Measurements from ENCODE around the gene PPARG. TPM values are rescaled to one million over a fixed set of nuclear protein-coding genes. Genes with fewer than 3 reads are reported as not detected.

PPARG gene
- polyA plus RNA-seq, 2 of the 4 experiments (the other 2 are of a cell fraction): 38.9 to 43.1 TPM

DNA sequence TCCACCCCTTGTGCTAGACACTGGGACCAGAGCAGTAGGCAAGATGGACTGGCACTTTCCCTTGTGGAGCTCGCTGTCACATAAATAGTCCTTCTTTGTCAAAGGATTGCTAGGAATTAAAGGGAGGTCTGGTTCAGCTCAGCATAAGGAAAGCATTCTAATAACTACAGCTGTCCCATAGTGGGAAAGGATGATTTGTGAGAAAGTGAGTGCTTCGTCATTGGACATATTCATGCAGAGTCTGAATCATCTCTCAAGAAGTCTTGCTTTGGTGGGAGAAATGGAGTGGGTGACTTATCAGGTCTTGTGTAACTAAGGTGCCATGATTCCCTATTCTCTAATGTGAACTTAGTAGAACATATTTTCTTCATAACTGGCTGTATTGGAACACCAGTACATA lies 14.7 kb downstream of the PPARG start (continued):
- no peak for TF ChIP-seq RCOR1 (IDR thresholded peaks at IDR 0.05; ENCODE audit: low read depth, low read length)
- no peak for TF ChIP-seq CHD2 (IDR thresholded peaks at IDR 0.05; ENCODE audit: low read length, partially characterized antibody)
- TF ChIP-seq CBX2 (IDR thresholded peaks at IDR 0.05; ENCODE audit: borderline replicate concordance, low read depth): no peak
- TF ChIP-seq MAFK (IDR thresholded peaks at IDR 0.05; ENCODE audit: partially characterized antibody): peak; percentile 65
- TF ChIP-seq, protein P1, sequence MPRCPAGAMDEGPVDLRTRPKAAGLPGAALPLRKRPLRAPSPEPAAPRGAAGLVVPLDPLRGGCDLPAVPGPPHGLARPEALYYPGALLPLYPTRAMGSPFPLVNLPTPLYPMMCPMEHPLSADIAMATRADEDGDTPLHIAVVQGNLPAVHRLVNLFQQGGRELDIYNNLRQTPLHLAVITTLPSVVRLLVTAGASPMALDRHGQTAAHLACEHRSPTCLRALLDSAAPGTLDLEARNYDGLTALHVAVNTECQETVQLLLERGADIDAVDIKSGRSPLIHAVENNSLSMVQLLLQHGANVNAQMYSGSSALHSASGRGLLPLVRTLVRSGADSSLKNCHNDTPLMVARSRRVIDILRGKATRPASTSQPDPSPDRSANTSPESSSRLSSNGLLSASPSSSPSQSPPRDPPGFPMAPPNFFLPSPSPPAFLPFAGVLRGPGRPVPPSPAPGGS (IDR thresholded peaks at IDR 0.05): no peak
- TF ChIP-seq RNF2 (IDR thresholded peaks at IDR 0.05; ENCODE audit: borderline replicate concordance, low read depth): no peak
- no peak for TF ChIP-seq SMC3 (IDR thresholded peaks at IDR 0.05)
- TF ChIP-seq, protein P2, sequence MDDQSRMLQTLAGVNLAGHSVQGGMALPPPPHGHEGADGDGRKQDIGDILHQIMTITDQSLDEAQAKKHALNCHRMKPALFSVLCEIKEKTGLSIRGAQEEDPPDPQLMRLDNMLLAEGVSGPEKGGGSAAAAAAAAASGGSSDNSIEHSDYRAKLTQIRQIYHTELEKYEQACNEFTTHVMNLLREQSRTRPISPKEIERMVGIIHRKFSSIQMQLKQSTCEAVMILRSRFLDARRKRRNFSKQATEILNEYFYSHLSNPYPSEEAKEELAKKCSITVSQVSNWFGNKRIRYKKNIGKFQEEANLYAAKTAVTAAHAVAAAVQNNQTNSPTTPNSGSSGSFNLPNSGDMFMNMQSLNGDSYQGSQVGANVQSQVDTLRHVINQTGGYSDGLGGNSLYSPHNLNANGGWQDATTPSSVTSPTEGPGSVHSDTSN (IDR thresholded peaks at IDR 0.05): no peak
- no peak for TF ChIP-seq ZC3H11A (IDR thresholded peaks at IDR 0.05)
- no peak for TF ChIP-seq EP300 (IDR thresholded peaks at IDR 0.05)
- no peak for TF ChIP-seq SREBF2 (IDR thresholded peaks at IDR 0.05)
- TF ChIP-seq HOXB13 (CRISPR knock-in tag; IDR thresholded peaks at IDR 0.05; ENCODE audit: low read depth): no peak

GRCh38 chr3:12303993-12304392 lies 15.1 kb downstream of the PPARG start:
- no peak for FAIRE-seq
- CTCF ChIA-PET: interaction anchor here (0.9 to 1.6 kb wide), 6 partner anchors 10 to 176 kb away, joined by 3 to 6 read pairs (median 3); partner anchors contain the start of gene PPARG
- peak in 1 of 2 experiments; percentile 1; a peak in 1 of 4 replicates for TF ChIP-seq CEBPB (IDR thresholded peaks at IDR 0.05)
- TF ChIP-seq ZFP36 (IDR thresholded peaks at IDR 0.05; ENCODE audit: borderline replicate concordance, partially characterized antibody): no peak
- TF ChIP-seq HOXB5 (CRISPR knock-in tag; IDR thresholded peaks at IDR 0.05): no peak
- TF ChIP-seq JUNB (IDR thresholded peaks at IDR 0.05): peak; percentile 39
- peak overlapping the region; percentile 59 for H3K4me2 ChIP-seq
- POLR2A ChIA-PET: interaction anchor here (0.9 kb wide), 1 partner anchor 16 kb away, joined by 3 read pairs; the partner anchor contains the start of gene PPARG
- peak overlapping the region; percentile 87 to 92 for H3K27ac ChIP-seq
- DNase-seq (ENCODE audit: low read depth in 1 of 2, low spot score in 1 of 2): peak; percentile 17 to 55
- peaks cover 98% of the 10 kb centered on the region for H3K4me1 ChIP-seq
- ATAC-seq: 0 out of 6 replicates have a peak, but pooled peaks of 1 of the 2 experiments have one; percentile 26
- H3K4me3 ChIP-seq: no peak overlapping the region
- no peaks in the 10 kb centered on the region for H3K9me3 ChIP-seq
- 64% methylated on average over 6 of the region's 6 CpGs for WGBS (ENCODE audit: missing lambda C conversion rate)

DNA sequence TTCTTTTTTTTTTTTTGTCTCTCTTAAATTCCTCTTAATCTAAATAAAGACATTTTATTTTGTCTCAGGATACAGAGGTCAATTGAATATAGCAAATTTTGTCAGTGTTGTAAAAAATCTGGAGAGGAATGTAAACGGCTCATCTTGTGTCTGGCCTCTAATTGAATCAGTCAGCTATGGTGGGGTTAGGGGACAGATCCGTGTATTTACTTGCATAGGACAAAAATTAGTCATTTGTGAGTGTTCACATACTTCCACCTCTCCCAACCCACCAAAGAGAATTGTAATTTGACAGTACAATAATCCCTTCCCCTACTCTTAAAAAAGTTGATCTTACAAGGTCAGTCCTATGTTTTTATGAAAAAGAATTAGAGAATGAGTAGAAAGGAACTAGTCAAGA lies 18.3 kb downstream of the PPARG start:
- ChIA-PET POLR2A (interaction anchor here (0.6 kb wide), 1 partner anchor 149 kb away, joined by 5 read pairs; no protein-coding TSS in a partner anchor), CTCF (interaction anchor here (1.7 kb wide), 1 partner anchor 173 kb away, joined by 9 read pairs; no protein-coding TSS in a partner anchor)
- Histone ChIP-seq H3K27ac (peak overlapping the region; percentile 86 to 92), H3K4me1 (peaks cover 96% of the 10 kb centered on the region), H3K4me3 (no peak overlapping the region; the same call in 2 of the 3 replicates), H3K4me2 (peak overlapping the region; percentile 80), H3K9me3 (no peaks in the 10 kb centered on the region)
- no peak for FAIRE-seq
- TF ChIP-seq CHD2 (IDR thresholded peaks at IDR 0.05; ENCODE audit: low read length, partially characterized antibody) (no peak), RAD21 (conservative IDR thresholded peaks at IDR 0.05 in 1 of 2, IDR thresholded peaks at IDR 0.05 in 1 of 2) (no peak), JUNB (IDR thresholded peaks at IDR 0.05) (0 out of 2 replicates have a peak, but pooled peaks have one; percentile 17), NR3C1 (IDR thresholded peaks at IDR 0.05) (no peak), PHF8 (IDR thresholded peaks at IDR 0.05; ENCODE audit: borderline replicate concordance, low read depth) (no peak), NFE2L2 (conservative IDR thresholded peaks at IDR 0.05; ENCODE audit: low read length) (no peak), ATOH8 (CRISPR knock-in tag; IDR thresholded peaks at IDR 0.05; ENCODE audit: low read depth) (no peak), FOSL2 (IDR thresholded peaks at IDR 0.05) (no peak), FOSL2 (CRISPR knock-in tag; IDR thresholded peaks at IDR 0.05) (peak; percentile 45; the same call in 1 of the 2 replicates)
- peak in 1 of 2 experiments; percentile 25 for DNase-seq (ENCODE audit: low read depth in 1 of 2, low spot score in 1 of 2)
- 17% methylated on average over 2 of the region's 2 CpGs for WGBS (ENCODE audit: missing lambda C conversion rate)
- peak in 1 of 2 experiments; percentile 14; a peak in 2 of 6 replicates for ATAC-seq
